Astrocyte of the spinal cord (primary cell): Measurements from ENCODE around the gene RABEP2.
"Not testable (repeated sequence)": the region's sequence is repeated elsewhere in the genome, so short reads cannot be mapped to it uniquely, and the experiment has no call there.

ENCODE experiments used
- DNase-seq: peaks from one replicate; pipeline ENCODE4 v3.0.0; 2011; ENCODE audit warnings: low read depth, low spot score
- H3K4me3 ChIP-seq: 2 replicates; pipeline ENCODE4 v1.5.1; 2011; ENCODE audit warnings: low read depth, mild to moderate bottlenecking, low read length, moderate library complexity
- in situ Hi-C: cut with HindIII; loops from 2 replicates; pipeline ENCODE4 v1.10.0; 2017; ENCODE audit warnings: low sequenced_read_pairs
- TF ChIP-seq, protein P1 (sequence below): IDR thresholded peaks from 2 replicates; pipeline ENCODE4 v1.5.1; 2012; ENCODE audit warnings: low read depth, mild to moderate bottlenecking, low read length, inconsistent platforms

RABEP2 gene

DNA sequence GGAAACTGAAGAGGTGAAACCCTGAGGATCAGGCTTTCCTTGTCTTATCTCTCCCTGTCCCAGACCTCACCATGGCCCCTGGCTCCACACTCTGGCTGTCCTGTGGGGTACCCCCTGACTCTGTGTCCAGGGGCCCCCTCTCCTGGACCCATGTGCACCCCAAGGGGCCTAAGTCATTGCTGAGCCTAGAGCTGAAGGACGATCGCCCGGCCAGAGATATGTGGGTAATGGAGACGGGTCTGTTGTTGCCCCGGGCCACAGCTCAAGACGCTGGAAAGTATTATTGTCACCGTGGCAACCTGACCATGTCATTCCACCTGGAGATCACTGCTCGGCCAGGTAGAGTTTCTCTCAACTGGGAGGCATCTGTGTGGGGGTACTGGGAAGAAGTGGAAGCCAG, 8.1 kb upstream of the RABEP2 start:
- H3K4me3 ChIP-seq, result no peak overlapping the region
- no peak for DNase-seq
- TF ChIP-seq, protein P1, sequence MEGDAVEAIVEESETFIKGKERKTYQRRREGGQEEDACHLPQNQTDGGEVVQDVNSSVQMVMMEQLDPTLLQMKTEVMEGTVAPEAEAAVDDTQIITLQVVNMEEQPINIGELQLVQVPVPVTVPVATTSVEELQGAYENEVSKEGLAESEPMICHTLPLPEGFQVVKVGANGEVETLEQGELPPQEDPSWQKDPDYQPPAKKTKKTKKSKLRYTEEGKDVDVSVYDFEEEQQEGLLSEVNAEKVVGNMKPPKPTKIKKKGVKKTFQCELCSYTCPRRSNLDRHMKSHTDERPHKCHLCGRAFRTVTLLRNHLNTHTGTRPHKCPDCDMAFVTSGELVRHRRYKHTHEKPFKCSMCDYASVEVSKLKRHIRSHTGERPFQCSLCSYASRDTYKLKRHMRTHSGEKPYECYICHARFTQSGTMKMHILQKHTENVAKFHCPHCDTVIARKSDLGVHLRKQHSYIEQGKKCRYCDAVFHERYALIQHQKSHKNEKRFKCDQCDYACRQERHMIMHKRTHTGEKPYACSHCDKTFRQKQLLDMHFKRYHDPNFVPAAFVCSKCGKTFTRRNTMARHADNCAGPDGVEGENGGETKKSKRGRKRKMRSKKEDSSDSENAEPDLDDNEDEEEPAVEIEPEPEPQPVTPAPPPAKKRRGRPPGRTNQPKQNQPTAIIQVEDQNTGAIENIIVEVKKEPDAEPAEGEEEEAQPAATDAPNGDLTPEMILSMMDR, result no peak
- in situ Hi-C loops, result no loop called here

DNA sequence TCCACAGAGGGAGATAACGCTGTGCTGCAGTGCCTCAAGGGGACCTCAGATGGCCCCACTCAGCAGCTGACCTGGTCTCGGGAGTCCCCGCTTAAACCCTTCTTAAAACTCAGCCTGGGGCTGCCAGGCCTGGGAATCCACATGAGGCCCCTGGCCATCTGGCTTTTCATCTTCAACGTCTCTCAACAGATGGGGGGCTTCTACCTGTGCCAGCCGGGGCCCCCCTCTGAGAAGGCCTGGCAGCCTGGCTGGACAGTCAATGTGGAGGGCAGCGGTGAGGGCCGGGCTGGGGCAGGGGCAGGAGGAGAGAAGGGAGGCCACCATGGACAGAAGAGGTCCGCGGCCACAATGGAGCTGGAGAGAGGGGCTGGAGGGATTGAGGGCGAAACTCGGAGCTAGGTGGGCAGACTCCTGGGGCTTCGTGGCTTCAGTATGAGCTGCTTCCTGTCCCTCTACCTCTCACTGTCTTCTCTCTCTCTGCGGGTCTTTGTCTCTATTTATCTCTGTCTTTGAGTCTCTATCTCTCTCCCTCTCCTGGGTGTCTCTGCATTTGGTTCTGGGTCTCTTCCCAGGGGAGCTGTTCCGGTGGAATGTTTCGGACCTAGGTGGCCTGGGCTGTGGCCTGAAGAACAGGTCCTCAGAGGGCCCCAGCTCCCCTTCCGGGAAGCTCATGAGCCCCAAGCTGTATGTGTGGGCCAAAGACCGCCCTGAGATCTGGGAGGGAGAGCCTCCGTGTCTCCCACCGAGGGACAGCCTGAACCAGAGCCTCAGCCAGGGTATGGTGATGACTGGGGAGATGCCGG, 7.5 kb upstream of the RABEP2 start:
- no peak overlapping the region for H3K4me3 ChIP-seq
- in situ Hi-C loops, result no loop called here
- TF ChIP-seq, protein P1, result no peak
- DNase-seq, result no peak

DNA sequence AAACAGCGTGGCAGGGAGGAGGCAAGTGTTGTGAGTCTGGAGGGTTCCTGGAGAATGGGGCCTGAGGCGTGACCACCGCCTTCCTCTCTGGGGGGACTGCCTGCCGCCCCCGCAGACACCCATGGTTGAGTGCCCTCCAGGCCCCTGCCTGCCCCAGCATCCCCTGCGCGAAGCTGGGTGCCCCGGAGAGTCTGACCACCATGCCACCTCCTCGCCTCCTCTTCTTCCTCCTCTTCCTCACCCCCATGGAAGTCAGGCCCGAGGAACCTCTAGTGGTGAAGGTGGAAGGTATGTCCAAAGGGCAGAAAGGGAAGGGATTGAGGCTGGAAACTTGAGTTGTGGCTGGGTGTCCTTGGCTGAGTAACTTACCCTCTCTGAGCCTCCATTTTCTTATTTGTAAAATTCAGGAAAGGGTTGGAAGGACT, 6.8 kb upstream of the RABEP2 start, which contains the start of gene CD19:
Gene CD19, plus strand, starts transcription at position 171 of the 425 bp plus-strand sequence. Its CDS starts 30 bp downstream, at position 201.
- DNase-seq, result no peak
- in situ Hi-C loops, result no loop called here
- TF ChIP-seq, protein P1, result no peak
- no peak within 1 kb of the TSS for H3K4me3 ChIP-seq

DNA sequence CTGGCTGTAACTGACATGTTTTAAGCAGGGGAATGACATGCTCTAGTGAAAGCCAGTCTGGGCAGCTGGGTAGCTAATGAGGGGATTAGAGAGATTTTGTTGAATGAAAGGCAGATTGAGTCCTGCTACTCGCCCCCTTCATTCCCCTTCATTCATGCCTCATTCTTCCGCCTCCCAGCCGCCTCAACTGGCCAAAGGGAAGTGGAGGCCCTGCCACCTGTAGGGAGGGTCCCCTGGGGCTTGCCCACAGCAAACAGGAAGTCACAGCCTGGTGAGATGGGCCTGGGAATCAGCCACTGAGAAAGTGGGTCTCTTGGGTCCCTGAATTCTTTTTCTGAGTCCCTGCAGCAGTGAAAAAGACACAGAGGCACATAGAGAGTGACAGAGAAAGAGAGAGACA, 5.6 kb upstream of the RABEP2 start:
- no peak overlapping the region for H3K4me3 ChIP-seq
- TF ChIP-seq, protein P1, result no peak
- in situ Hi-C loops, result no loop called here
- DNase-seq, result no peak

DNA sequence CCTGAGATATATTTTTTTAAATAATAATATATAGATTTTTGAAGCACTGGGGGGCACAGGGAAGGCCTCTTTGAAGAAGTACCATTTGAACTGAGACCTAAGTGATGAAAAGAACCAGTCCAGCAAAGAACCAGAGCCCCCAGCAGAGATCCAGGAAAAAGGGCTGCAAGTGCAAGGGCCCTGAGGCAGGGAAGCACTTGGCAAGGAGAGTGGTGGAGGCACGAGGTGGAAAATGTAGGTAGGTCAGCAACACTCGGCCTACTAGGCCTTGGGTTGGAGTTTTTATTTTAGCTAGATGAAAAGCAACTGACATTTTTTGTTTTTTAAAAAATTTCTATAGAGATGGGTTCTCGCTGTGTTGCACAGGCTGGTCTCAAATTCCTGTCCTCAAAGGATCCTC, 5.2 kb upstream of the RABEP2 start:
- no peak overlapping the region for H3K4me3 ChIP-seq
- no peak for DNase-seq
- in situ Hi-C loops, result no loop called here
- TF ChIP-seq, protein P1, result no peak

DNA sequence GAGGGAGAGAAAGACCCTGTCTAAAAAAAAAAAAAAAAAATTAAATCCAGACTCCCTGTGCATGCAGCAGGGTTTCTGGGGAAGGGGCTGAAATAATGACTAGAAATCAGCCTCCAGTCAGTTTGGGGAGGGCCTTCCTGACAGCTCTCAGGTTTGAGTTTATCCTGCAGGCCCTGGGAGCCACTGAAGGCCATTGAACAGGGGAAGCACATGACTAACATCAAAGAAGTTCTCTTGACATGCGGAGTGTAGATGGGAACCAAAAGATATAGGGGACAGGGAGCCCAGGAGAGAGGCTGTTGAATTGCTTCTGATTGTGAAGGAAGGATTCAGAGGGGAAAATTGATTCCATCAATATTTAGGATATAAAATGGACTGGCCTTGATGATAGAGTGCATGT, 2.8 kb upstream of the RABEP2 start:
- in situ Hi-C loops, result no loop called here
- TF ChIP-seq, protein P1, result no peak
- DNase-seq, result no peak

DNA sequence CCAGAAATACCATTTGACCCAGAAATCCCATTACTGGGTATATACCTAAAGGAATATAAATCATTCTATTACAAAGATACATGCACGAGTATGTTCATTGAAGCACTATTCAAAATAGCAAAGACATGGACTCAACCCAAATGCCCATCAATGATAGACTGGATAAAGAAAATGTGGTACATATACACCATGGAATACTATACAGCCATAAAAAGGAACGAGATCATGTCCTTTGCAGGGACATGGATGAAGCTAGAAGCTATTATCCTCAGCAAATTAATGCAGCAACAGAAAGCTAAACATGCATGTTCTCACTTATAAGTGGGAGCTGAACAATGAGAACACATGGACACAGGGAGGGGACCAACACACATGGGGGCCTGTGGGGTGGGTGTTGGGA, 1.2 kb upstream of the RABEP2 start:
- H3K4me3 ChIP-seq, DNase-seq, in situ Hi-C loops: not testable (repeated sequence)

More for the DNA sequence above, 2.8 kb upstream of the RABEP2 start:
- no peak overlapping the region for H3K4me3 ChIP-seq
